Central memory CD4-positive, alpha-beta T cell (primary cell): Measurements from ENCODE around the gene SDR39U1.

Experiments
- DNase-seq: peaks from one replicate; pipeline ENCODE4 v3.0.0; 2022

The SDR39U1 gene

DNA sequence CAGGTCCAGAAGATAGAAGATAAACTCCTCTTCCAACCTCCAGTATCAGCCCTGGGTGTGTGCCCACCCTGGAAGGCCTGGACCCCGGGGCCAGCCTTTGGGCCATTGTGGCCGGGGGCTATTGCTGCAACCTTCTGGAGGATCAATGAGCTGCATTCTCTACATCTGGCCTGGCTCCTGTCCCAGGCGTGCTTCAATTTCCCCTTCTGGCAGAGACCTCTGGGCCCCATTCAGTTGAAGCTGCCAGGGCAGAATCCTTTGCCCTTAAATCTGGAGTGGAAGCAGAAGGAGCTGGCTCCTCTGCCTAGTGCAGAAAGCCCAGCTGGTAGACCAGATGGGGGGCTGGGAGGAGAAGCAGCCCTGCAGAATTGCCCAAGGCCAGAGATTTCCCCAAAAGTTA lies 33.8 kb downstream of the SDR39U1 start:
- no peak for DNase-seq

DNA sequence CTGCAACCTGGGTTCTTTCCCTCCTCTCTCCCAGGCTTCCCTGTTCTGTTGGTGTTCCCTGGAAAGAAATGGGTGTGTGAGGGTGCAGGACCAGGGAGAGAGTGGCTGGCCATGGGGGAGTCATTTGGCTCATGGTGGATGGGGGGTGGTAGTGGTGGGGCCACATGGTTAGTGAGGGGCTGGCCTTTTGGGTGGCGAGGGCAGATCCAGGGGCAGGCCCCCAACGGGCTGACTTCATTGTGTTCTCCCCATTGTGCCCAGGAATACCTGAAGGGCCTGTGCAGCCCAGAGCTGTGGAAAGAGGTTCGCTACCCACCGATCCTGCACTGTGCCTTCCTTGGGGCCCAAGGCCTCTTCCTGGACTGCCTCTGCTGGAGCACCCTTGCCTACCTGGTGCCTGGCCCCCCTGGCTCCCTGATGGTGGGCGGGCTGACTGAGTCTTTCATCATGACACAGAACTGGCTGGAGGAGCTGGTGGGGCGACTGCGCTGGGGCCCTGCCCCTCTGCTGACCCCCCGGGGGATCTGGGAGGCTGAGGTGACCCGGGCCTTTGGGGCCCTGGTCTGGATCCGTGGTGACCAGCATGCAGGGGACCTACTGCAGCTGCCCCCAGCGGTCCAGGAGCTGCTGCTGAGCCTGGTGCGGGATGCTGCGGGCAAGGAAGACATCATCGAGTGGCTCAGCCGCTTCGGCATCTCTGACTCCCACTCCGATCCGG lies 34.8 kb downstream of the SDR39U1 start:
- no peak for DNase-seq

DNA sequence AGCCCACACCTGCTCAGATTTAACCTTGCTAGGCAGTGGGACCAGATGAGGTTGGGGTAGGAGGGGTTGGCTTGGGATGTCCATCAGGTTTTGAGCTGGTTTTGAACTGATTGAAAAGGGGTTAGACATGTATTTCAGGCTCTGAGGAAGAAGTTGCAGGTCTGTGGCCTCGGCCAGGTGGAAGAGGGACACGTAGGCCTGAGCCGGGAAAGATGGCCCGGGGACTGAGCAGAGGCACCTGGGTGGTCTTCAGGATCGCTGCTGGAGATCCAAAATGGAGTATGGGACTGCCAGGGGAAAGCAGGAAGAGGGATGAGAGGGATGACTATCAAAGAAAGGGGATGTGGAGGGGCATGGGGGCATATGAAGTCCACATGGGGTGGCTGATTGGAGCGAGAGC lies 36.2 kb downstream of the SDR39U1 start:
- DNase-seq: no peak

DNA sequence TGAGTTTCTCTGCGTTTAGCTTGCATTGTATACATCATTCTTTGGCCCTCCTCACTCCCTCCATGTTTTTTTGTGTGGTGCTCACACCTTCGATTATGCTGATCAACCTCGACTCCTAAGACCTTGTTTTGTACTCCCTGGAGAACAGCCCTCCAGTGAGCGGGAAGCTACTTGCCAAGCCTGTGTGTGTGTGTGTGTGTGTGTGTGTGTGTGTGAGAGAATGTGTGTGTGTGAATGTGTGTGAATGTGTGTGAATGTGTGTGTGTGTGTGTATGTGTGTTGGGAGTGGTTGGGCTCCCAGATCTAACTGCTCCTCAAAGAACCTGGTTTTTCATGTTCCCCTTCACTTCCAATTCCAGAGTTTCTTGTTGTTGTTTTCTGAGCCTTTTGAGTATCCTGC lies 37.8 kb downstream of the SDR39U1 start:
- DNase-seq: no peak

DNA sequence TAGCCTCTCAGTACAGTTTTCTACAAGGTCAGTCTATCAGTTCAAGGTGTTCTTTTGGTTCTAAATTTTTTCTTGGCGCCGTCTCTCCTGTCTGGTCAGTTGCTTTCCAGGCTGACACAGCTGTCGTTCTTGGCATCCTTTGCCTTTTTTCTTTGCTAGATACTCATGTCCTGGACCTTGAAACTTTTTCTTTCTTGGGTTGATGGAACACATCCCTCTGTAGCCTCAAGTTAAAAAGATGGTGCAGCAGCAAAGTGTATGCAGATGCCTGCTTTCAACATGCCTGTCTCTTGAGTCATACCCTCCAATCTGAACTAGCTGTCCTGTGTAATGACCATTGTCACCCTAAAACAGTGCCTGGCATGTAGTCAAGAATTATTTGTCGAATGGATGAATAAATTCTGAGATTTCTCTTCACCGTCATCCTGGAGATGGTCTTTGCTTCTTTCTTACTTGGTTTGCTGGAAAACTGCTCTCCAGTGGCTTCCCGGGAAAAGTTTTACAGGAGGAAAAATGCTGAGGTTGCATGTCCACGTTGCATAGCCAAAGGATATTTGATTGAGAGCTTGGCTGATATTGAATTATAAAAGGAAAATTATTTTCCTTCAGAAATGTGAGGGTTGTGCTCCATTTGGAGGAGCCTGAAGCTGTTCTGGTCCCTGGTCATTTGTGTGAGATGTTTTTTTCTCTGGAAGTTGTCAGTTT lies 39.1 kb downstream of the SDR39U1 start:
- DNase-seq: no peak

DNA sequence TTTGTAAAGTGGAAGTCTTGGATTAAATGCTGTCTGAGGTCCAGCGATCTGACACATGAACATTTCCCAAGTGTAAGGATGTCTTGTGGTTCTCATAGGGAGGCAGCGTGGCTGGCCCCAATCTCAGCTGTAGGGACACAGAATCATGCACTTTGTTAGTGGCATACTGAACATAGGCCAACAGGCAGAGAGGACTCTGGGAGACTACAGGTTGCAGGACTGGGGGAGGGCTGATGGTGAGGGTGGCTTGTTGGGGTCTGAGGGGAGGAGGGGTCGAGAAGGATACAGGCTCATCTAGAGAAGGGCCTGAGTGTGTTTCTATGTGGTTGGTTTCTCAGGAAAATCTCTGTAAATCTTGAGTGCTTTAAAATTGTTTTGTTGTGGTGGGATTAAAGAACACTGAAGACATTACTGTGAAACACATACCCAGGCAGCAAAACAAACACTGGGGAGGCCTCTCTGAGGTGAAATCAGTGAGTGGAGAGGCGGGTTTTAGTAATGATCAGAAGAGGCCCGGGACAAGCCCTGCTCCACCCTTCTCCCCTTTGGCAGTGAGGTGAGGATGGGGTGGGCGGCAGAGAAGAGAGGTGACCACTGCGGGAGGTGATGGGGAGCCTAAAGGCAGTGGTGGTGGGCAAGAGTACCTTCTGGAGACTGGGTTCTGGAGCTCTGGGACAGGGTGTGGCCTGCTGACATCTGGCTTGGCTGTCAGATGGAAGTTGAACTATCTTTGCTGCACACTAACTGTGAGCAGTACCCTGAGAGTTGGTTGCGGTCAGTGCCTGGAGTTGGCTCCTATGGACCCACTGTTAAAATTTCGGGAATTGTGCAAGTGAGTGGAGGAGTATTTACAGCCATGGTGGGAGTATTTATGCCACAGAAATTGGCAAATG lies 40.5 kb downstream of the SDR39U1 start:
- DNase-seq: no peak

DNA sequence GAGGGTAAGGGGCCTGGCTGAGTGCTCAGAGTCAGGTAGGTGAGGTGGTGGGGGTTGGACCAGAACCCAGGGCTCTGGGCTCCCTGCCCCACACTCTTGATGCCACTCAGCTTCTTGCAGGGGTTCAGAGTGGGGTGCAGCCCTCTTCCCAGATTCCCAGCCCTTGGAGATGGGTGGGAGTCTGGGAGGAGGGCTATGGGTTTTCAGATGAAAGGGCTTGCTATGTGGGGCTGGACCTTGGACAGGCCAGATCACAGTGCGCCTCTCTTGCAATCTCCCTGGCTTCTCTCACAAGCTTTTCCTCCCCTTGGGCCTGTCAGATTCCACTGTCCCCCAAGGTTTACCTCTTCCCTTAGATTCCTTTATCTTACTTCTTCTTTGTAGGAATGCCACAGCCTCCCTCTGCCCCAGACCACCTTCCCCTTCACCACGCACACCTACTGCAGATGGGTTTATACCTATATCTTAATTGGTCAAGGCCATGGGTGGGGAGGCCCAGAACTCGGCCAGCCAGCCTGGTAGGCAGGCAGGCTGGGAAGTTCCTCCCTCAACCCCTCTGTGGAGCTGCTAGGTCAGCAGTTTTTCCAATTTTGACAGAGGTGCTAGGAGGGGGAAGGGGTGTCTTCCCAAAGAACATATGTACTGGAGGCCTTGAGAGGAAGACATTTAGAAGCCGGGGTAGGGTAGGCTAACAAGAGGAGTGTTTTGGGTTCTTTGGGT lies 42.4 kb downstream of the SDR39U1 start:
- no peak for DNase-seq

DNA sequence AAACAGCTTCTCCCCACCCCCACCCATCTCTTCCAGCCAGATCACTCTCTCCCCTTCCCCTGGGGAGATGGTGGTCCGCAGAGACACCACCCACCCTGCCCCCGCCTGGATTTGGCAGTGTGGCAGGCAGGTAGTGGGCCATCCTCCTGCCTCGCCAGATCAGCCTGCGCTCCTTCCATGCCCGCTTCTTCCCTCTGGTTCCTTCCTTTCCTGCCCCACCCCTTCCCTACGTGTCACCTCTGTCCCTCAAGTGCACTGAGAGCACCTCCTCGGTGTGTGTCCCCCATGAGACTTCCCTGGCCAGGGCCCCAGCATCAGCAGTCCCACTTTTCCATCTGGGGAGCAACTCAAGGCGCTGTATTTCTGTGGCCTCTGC lies 43.1 kb downstream of the SDR39U1 start:
- DNase-seq: no peak

DNA sequence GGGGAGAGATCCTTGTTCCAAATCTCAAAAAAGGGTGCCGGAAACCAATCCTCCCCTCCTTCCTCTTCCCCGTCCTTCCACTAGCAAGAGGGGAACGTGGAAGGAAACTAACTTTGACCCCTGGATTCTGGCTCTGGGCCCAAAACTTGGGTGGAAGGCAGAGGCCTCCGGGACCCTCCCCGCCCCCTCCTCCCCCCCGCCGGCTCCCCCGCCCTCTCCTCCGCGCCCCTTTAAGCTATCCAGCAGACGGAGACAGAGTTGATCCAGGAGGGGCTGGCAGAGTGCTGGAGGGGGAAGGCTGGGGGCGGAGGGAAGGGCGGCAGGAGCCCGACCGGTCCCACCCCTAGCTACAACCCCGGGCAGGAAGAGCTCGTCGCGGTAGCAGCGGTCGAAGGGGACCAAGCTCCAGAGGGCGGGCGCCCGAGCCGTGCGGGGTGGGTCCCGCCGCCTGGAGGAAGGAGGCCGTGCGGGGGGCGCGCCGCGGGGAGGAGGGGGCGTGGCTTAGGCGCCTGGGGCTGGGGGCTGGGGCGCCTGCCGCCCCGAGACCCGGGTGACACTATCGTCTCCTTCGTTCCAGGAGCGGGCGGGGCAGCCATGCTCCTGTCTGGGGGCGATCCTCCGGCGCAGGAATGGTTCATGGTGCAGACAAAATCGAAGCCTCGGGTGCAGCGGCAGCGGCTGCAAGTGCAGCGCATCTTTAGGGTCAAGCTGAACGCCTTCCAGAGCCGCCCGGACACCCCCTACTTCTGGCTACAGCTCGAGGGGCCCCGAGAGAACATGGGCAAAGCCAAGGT lies 43.7 kb downstream of the SDR39U1 start, which contains the start of gene NYNRIN:
Gene NYNRIN, plus strand, starts transcription at position 351 of the 794 bp plus-strand sequence. Its CDS starts 244 bp downstream, at position 595.
- peak; percentile 9 for DNase-seq

DNA sequence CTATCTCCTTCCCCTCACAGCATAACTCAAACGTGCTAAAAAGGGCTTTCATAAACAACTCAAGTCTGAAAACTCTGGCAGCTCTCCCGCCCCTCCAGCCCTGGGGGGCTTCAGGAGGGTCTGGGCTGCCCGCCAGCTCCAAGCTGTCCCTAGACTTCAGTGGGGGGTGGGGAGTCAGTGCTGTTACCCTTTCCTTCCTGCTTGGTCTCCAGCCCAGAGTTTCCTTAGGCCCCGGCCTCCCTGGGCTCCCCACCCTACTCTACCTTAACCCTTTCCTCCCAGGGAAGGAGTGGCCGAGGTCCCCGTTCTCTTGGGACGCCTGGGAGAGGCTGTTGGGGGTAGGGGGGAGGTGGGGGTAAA lies 44.3 kb downstream of the SDR39U1 start:
- no peak for DNase-seq

DNA sequence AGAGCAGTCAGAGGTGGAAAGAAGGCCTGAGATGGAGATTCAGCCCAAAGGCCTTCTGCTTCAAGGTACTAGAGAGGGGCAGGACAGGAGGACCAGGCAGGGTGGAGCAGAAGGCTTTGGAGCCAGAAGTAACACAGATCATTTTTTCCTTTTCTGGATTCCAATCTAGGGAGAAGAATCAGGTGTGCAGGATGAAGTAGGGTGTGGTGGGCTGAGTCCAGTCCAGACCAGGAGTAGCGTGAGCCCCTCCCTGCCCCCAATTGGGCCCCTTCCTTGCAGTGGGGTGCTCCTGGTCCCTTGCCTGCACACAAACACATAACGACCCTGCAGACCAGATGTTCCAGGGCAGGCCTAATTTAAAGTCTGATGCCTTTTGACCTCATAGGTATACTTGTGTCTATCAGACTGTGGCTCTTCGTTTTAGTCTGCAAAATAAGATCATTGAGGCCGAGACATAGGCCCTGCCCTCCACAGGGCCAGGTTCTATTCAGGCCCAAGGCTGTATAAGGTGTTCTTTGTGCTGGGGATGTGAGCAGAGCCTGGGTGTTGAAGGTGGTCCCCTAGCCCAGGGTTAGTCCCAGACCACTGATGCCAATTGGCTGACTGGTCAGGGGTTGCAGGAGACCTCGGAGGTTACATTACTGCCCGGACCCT lies 44.8 kb downstream of the SDR39U1 start:
- no peak for DNase-seq

DNA sequence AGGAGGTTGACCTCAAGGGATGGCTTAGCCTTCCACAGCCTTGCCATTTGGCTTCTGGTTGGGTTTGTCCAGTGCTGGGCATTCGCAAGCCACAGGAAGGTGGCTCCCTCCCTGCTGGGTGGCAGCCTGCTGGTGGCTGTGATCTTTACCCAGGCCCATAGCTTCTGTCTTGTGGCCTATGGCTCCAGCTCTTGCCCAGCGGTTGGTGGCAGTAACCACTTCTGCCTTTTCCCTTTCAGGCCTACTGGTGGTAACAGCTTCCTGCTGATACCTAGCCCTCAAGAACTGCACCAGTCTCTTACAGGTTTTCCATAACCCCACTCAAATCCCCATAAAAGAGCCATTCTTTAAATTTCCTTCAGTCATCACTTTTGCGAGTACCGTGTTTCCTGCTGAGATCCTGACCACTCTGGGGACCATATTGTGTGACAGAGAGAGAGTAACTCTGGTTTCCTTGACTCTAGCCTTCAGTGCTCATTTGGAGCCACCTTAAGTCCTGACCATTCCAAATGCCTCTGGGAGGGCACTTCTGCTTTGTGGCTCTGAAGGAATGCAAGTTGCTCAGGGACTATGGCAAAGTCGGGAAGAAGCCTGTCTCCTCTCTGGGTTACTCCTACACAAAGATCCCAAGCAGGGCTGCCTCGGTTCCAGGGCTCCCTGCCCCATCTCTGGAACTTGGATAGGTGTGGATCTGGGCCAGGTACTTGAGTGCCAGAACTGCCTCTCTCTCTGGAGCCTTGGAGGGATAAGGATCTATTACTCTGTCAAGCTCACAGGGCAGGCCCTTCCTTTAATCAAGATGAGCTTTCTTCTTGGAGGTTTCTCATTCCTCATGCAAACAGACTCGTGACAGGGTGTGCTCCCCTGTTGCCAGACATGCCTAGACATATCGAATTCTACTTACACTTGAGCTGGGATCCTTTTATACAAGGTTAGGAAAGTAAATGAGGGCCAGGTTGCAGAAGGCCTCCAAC lies 46.7 kb downstream of the SDR39U1 start:
- DNase-seq: no peak

DNA sequence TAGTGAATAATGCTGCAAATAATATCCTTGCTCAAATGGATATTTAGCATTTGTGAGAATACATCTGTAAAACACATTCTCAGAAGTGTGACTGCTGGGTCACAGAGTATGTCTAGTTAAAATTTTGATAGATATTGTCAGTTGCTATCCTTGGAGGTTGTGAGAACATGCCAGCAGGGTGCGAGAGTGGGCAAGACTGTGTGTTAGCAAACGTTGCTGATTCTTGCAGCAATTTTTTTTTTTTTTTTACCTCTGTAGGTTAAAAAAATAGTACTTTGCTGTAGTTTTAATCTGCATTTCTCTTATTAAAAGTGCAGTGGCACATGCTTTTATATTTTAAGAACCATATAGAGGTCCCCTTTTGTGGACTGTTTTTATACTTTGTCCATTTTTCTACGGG lies 48.3 kb downstream of the SDR39U1 start:
- no peak for DNase-seq

DNA sequence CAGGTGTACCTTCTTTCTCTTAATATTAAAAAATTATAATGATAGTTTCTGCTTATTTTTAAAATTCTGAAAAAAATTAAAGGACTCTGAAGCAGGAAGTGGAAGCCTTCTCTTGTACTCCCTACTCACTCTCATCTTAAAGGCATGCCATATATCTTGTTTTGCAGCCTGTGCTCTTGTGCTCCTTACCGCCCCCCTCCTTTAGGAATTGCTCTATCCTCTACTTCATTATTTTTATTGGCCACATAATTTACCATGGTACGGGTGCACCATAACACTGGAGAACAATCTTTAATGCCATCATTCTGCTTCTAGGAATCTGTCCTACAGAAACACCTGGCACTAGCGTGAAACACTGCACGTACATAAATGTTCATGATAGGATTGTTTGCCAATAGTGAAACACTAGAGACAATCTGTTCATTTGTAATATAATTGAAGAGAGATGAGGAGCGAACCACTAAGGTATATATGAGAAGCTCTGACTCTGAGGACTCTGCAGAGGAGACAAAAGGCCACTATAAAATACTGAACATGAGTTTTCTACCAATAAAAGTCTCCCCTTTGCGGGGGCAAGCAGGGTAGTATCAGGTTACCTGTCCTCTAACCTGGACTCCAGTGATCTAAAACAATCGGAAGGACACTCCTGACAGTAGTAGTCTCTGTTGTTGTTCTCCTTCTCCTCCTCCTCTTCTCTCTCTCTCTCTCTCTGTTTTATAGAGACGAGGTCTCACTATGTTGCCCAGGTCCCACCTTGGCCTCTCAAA lies 50.1 kb downstream of the SDR39U1 start:
- DNase-seq: no peak

DNA sequence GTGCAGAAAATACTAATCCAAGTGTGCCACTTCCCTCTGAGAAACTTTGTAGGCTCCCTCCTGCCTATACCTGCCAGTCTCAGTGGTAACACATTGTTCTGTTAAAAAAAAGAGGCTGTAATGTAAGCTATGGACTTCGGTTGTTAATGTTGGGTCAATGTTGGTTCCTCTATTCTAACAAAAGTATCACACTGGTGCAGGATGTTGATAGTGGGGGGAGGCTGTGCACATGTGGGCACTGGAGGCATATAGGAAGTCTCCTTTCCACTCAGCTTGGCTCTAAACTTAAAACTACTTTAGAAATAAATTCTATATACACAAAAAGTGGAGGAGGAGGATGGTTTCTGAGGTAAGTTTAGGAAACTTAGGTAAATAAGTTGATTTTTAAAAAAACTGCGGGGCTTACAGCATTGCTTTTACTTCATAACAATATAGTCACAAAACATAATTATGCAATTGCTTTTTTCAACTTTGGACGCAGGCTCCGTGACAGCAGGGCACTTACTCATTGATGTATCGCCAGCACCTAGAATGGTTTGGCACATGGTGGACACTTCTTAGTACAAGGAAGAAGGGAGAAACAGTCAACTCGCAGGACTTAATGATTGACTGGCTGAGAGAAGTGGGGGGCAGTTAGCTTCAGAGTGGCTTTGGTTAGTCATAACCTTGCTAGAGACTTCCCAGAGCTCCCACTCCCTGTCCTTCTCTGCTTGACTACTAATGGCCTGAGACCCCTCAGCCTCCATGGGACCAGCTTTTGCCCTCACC lies 51.7 kb downstream of the SDR39U1 start:
- no peak for DNase-seq
